Lung microvascular endothelial cell (primary cell): ENCODE data around the gene CENPS. TPM values are rescaled to one million over a fixed set of nuclear protein-coding genes. Genes with fewer than 3 reads are reported as not detected.
"Not testable (repeated sequence)": the region's sequence is repeated elsewhere in the genome, so short reads cannot be mapped to it uniquely, and the experiment has no call there.

Experiments used
- DNase-seq, 2 donors: peaks; one replicate each; pipeline versions ENCODE4 v3.0.0 to v3.0.0-alpha.2; 2010; ENCODE audit warnings: low read depth in 2 of 2
- total RNA-seq: library from RNA; depleted of rRNA; stranded (reverse); fragments of >200 nt; gene quantifications from 2 replicates; pipeline ENCODE4 v1.2.1, GENCODE V29; 2014

CENPS gene
- total RNA-seq, 1 donor from 2014 or later, result 5.2 TPM

GRCh38 chr1:10450156-10450814 is 20.1 kb downstream of the CENPS start:
- DNase-seq, result no peak

- no peak for DNase-seq
These were observed 20.6 kb downstream of the CENPS start for GRCh38 chr1:10450836-10451235.

DNA sequence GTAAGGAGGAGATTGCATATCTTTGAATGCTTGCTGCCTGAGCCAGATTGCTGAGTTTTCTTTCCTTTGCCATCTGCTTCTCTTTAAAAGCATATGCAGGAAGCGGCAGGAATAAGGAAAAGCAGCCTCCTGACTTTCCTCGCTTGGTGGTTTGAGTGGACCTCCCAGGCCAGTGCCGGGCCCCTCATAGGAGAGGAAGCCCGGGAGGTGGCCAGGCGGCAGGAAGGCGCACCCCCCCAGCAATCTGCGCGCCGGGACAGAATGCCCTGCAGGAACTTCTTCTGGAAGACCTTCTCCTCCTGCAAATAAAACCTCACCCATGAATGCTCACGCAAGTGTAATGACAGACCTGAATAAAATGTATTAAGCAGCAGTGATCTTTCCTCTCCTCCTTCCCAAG is 21.1 kb downstream of the CENPS start:
- DNase-seq, result peak in 1 of 2 donors; percentile 20

- DNase-seq, result no peak
These were observed 25.8 kb downstream of the CENPS start for GRCh38 chr1:10456048-10456447.

DNA sequence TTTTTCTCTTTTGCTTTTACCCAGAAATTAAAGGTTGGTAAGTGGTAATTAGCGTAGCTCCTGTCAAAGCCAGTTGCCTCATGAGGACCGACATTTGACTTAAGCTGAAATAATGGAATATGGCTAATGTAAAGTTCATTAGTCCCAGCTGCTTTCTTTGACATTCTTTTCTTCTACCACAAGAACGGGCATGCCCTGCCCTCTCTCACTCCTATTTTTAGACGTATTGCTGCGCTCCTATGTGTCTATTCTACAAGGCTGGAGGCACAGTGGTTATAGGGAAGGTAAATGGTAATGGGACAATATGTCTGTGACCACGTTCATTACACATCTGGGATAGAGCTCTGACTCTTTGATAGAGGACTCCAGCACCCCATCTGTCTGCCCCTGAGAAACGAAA is 26.4 kb downstream of the CENPS start:
- no peak for DNase-seq

DNA sequence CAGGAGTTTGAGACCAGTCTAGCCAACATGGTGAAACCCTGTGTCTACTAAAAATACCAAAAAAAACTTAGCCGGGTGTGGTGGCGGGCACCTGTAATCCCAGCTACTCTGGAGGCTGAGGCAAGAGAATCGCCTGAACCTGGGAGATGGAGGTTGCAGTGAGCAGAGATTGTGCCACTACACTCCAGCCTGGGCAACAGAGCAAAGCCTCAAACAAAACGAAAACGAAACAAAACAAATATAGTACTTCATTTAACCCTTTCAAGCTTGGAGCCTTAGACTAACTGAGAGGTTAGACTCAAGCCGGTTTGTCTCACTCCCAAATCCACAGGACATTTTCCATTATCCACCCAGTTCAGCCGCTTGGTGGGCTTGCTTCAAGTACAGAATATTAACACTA is 27.2 kb downstream of the CENPS start:
- peak in 1 of 2 donors; percentile 23 for DNase-seq

DNA sequence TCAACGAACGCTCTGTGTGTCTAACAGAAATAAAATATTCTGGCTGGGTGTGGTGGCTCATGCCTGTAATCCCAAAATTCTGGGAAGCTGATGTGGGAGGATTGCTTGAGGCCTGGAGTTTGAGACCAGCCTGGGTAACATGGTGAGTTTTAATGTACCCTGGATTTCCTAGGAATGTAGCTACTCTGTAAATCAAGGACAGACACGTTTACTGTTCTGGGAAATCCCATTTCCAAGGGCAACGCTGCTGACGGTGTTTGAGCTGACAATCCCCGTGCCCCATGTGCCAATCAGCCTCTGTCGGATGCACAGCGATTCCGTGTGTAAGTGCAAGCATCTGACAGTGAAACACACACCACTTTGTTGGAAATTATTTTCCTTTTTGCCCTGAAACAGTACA is 27.6 kb downstream of the CENPS start:
- DNase-seq, result peak; percentile 38 to 64

- peak in 1 of 2 donors; percentile 64 for DNase-seq
These were observed 29.0 kb downstream of the CENPS start for GRCh38 chr1:10459184-10459583.

- DNase-seq, result no peak
These were observed 36.8 kb downstream of the CENPS start for GRCh38 chr1:10467078-10467477.

DNA sequence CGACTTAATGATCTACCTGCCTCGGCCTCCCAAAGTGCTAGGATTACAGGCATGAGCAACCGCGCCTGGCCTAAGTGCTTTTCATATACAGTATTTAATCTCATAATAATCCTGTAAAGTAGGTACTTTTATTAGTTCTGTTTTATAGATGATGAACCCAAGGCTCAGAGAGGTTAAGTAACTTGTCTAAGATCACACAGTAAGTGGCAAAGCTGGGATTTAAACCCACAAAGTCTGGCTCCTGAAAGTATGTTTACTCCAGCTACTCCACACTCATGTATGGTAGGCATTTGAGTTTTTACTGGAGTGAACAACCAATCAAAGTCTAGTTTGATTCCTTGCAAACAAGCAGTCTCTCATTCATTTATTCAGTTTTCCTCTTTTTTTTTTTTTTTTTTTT is 39.8 kb downstream of the CENPS start:
- no peak for DNase-seq

GRCh38 chr1:10471411-10472219 is 41.4 kb downstream of the CENPS start:
- peak; percentile 37 to 48 for DNase-seq

- peak; percentile 96 for DNase-seq
These were observed 42.2 kb downstream of the CENPS start, which contains the start of gene DFFA for GRCh38 chr1:10472220-10473144. Gene DFFA (minus strand): TSS chr1:10472529. CDS start chr1:10472458, 71 bp downstream.

DNA sequence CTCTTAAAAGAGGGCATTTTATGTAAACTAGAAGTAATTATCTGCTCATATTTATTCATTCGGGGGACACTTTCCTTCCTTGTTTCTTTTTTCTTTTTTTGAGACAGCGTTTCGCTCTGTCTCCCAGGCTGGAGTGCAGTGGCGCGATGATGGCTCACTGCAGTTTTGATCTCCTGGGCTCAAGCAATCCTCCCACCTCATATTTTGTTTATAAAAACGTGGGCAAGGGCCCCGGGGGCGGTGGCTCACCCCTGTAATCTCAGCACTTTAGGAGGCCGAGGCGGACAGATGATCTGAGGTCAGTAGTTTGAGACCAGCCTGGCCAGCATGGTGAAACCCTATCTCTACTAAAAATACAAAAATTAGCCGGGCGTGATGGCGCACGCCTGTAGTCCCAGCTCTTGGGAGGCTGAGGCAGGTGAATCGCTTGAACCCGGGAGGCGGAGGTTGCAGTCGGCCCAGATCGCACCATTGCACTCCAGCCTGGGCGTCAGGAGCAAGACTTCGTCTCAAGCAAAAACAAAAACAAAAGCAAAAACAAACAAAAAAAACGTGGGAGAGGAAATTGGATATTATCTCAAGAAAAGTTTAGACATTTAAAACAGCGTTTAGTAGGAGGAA is 43.0 kb downstream of the CENPS start:
- no peak for DNase-seq

DNA sequence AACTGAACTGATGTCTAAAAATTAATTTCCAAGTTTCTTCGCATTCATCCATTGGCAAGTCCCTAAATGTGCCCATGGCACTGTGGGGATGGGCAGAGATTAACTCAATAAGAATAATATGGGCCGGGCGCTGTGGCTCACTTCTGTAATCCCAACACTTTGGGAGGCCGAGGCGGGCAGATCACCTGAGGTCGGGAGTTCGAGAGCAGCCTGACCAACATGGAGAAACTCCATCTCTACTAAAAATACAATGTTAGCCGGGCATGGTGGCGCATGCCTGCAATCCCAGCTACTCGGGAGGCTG is 44.0 kb downstream of the CENPS start:
- DNase-seq, result not testable (repeated sequence)

GRCh38 chr1:10474613-10475507 is 44.6 kb downstream of the CENPS start, which contains the start of gene PEX14:
Gene PEX14 (plus strand): TSS chr1:10474950. CDS start chr1:10474967, 17 bp downstream.
- DNase-seq, result peak; percentile 84 to 87

DNA sequence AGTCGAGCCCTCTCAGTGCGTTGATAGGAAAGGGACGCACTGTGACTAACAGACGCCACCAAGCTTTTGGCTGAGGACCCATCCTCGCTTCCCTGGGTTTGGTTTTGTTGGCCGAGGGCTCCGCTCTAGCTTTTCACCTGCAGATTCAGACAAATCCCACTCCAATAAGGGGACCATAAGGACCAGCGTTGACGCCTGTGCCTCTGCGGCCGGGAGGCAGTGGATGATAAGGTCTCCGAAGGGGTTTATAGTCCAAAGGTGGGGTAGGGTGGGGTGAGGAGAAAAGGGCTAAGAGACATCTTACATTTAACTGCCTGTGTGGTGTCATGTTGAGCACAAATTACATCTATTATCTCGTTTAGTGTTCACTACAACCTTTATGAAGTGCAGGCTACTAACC is 45.3 kb downstream of the CENPS start:
- no peak for DNase-seq

DNA sequence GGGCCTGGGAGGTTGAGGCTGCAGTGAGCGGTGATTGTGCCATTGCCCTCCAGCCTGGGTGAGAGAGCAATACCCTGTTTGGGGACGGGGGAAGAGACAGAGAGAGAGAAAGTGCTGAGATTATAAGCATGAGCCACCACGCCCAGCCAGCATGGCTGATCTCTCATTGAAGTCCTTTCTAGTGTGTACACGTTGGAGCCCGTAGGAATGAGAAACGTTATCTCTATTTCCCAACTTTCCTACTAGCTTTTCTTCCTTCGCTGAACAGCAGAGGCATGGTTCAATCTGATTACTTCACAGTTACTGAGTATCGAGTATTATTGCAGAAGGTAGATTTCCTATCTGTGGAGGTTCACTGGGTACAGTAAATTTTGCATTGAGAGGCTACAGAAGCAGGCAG is 49.1 kb downstream of the CENPS start:
- no peak for DNase-seq

GRCh38 chr1:10480614-10481013 is 50.4 kb downstream of the CENPS start:
- no peak for DNase-seq

GRCh38 chr1:10484521-10484920 is 54.3 kb downstream of the CENPS start:
- DNase-seq, result no peak

DNA sequence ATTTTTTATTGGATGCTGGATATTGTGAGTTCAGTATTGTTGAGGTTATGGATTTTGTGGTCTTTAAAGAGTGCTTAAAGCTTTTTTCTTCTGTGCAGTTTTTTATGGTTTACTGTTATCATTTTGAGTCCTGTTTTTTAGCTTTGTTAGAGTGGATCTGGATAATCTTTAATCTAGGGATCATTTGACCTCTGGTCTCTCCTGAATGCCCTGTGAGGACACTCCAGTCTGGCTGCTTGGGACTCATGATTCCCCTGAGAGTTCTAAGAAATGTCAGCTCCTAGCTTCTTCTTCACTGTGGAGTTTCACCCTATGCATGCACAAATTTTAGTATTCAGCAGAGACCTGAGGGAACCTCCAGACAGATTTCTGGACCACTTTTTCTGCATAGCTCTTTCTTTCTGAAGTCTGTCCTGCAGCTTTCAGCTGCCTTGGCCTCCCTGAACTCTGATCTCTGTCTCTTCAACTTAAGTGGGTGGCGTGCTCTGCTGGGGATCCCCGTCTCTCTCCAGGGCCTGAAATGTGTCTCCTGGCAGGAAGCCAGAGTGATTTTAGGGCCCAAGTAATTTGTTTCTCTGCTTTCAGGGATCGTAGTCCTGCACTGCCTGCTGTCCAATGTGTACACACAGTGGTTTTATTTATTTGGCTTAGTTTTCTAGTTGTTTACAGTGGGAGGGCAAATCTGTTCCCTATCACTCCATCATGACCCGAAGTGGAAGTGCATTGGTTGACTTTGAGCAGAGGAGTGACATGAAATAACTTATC is 59.2 kb downstream of the CENPS start:
- no peak for DNase-seq
